Omental fat pad (tissue), 4 donors: Measurements from ENCODE around the gene INPP4A. TPM values are rescaled to one million over a fixed set of nuclear protein-coding genes. Genes with fewer than 3 reads are reported as not detected.

Experiments
- ATAC-seq: fragments of 150-250 bp; one replicate; pipeline ENCODE4 v1.9.1; 2016; ENCODE audit warnings: mild to moderate bottlenecking, moderate library complexity; ENCODE audit not compliant: low FRiP score
- DNase-seq: peaks from one replicate; pipeline ENCODE4 v3.0.0-alpha.2; 2019; ENCODE audit warnings: low spot score
- CTCF ChIP-seq, 3 donors: fragments of 450-650 bp; IDR thresholded peaks; one replicate each; pipeline ENCODE4 v1.5.1; 2016 to 2017; ENCODE audit warnings: antibody characterized with exemption in 3 of 3, mild to moderate bottlenecking in 3 of 3, moderate library complexity in 2 of 3
- total RNA-seq, 4 donors: library from RNA; depleted of rRNA; stranded (reverse); fragments of >200 nt; gene quantifications; one replicate each; pipeline ENCODE4 v1.1.0, GENCODE V29; 2016

Gene INPP4A
- total RNA-seq, 4 donors from 2014 or later = 19.6 to 32.2 (median 28.0) TPM

GRCh38 chr2:98519156-98519555 lies 74.5 kb downstream of the INPP4A start:
- DNase-seq (no peak), ATAC-seq (no peak)
- no peak for TF ChIP-seq CTCF (IDR thresholded peaks at IDR 0.05)

- TF ChIP-seq CTCF (IDR thresholded peaks at IDR 0.05) = no peak
- ATAC-seq = no peak
- no peak for DNase-seq
These were observed 75.2 kb downstream of the INPP4A start for GRCh38 chr2:98519851-98520250.

DNA sequence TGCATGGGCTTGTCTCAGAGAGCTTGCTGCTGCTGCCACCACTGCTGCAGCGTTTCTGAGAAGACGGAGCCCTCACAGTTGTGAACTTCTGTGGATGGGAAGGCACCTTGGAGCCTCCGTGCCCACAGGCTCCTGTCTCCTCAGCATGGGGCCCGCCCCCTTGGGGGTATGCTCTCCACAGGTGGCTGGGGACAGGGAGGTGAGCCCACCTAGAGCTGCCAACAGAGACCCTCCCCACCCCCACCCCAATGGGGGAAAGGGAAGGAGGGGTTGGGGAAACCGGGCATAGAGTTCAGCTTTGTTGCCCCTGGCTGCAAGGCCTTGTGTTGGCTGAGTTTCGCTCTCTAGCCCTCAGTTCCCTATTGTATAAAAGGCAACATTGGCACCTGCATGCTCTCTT lies 76.1 kb downstream of the INPP4A start:
- ATAC-seq = no peak
- no peak for DNase-seq
- no peak for TF ChIP-seq CTCF (IDR thresholded peaks at IDR 0.05)

GRCh38 chr2:98521266-98521665 lies 76.6 kb downstream of the INPP4A start:
- no peak for ATAC-seq
- no peak for TF ChIP-seq CTCF (IDR thresholded peaks at IDR 0.05)
- DNase-seq = no peak

DNA sequence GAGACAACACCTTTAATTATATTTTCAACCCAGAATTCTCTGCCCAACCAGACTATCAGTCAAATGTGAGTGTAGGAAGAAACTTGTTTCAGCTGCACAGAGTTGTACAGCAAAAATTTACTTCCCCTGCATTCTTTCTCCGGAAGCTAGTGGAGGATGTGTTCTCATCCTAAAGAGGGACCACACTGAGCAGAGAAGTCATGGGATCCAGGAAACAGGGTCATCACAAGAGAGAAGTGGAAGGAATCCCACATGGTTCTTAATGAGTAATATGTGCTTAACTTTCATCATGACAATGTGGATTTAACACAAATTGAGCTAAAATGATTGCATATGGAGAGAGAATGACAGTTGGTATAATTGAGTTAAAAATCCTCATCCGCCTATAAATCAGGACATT lies 78.2 kb downstream of the INPP4A start:
- ATAC-seq = no peak
- TF ChIP-seq CTCF (IDR thresholded peaks at IDR 0.05) = no peak
- DNase-seq = no peak

GRCh38 chr2:98524168-98524567 lies 79.5 kb downstream of the INPP4A start:
- DNase-seq (no peak), ATAC-seq (no peak)
- no peak for TF ChIP-seq CTCF (IDR thresholded peaks at IDR 0.05)

DNA sequence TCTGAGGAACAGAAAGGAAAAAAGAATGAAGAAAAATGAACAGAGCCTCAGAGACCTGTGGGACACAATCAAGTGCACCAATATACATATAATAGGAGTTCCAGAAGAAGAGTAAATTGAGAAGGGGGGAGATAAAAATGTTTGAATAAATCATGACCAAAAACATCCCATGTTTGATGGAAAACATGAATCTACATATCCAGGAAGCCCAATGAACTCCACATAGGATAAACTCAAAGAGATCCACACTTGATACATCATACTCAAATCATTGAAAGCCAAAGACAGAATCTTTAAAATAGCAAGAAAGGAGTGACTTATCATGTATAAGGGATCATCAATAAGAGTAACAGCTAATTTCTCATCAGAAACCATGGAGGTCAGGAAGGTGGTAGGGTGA lies 83.7 kb downstream of the INPP4A start:
- TF ChIP-seq CTCF (IDR thresholded peaks at IDR 0.05) = no peak

More for the DNA sequence above, 83.7 kb downstream of the INPP4A start:
- DNase-seq = no peak
- ATAC-seq = no peak
